Measurements from ENCODE around the gene PCSK4. TPM values are rescaled to one million over a fixed set of nuclear protein-coding genes. Genes with fewer than 3 reads are reported as not detected.

The PCSK4 gene
- total RNA-seq, 1 donor from 2014 or later = 0.53 TPM

DNA sequence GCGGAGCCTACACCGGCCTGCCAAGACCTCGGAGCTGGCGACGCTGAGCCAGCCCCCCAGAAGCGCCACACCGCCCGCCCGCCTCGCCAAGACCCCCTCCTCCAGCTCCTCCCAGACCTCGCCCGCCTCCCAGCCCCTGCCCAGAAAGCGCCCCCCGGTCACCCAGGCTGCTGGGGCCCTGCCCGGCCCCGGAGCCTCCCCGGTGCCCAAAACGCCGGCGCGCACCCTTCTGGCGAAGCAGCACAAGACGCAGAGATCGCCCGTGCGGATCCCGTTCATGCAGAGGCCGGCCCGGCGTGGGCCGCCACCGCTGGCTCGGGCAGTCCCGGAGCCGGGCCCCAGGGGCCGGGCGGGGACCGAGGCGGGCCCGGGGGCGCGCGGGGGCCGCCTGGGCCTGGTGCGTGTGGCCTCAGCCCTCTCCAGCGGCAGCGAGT is 21.3 kb downstream of the PCSK4 start:
- Histone ChIP-seq H3K4me3 (ENCODE audit: low read depth, low read length) (peak overlapping the region; percentile 30), H3K27me3 (ENCODE audit: control insufficient read depth, insufficient read depth, low read length) (peaks cover 10% of the 10 kb centered on the region)

DNA sequence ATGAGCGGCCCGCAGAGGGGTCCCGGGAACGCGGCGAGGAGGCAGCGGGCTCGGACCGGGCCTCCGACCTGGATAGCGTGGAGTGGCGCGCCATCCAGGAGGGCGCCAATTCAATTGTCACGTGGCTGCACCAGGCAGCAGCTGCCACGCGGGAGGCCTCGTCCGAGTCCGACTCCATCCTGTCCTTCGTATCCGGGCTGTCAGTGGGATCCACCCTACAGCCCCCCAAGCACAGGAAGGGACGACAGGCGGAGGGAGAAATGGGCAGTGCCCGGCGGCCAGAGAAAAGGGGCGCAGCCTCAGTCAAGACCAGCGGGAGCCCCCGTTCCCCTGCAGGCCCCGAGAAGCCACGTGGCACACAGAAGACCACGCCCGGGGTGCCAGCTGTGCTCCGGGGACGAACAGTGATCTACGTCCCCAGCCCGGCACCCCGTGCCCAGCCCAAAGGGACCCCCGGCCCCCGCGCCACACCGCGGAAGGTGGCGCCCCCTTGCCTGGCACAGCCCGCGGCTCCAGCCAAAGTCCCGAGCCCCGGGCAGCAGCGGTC is 21.8 kb downstream of the PCSK4 start:
- Histone ChIP-seq H3K4me3 (ENCODE audit: low read depth, low read length) (peak overlapping the region; percentile 30), H3K36me3 (ENCODE audit: control insufficient read depth, insufficient read depth, low read length) (no peaks in the 10 kb centered on the region), H3K27me3 (ENCODE audit: control insufficient read depth, insufficient read depth, low read length) (peaks cover 10% of the 10 kb centered on the region)
- FAIRE-seq (no peak), DNase-seq (ENCODE audit: low read depth) (no peak)
- TF ChIP-seq, protein P1, sequence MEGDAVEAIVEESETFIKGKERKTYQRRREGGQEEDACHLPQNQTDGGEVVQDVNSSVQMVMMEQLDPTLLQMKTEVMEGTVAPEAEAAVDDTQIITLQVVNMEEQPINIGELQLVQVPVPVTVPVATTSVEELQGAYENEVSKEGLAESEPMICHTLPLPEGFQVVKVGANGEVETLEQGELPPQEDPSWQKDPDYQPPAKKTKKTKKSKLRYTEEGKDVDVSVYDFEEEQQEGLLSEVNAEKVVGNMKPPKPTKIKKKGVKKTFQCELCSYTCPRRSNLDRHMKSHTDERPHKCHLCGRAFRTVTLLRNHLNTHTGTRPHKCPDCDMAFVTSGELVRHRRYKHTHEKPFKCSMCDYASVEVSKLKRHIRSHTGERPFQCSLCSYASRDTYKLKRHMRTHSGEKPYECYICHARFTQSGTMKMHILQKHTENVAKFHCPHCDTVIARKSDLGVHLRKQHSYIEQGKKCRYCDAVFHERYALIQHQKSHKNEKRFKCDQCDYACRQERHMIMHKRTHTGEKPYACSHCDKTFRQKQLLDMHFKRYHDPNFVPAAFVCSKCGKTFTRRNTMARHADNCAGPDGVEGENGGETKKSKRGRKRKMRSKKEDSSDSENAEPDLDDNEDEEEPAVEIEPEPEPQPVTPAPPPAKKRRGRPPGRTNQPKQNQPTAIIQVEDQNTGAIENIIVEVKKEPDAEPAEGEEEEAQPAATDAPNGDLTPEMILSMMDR (IDR thresholded peaks at IDR 0.05; ENCODE audit: insufficient read depth, low read length, severe bottlenecking) = no peak

More for the DNA sequence above, 21.3 kb downstream of the PCSK4 start:
- FAIRE-seq (no peak), DNase-seq (ENCODE audit: low read depth) (peak; percentile 27)
- TF ChIP-seq, protein P1 (IDR thresholded peaks at IDR 0.05; ENCODE audit: insufficient read depth, low read length, severe bottlenecking) = no peak
- no peaks in the 10 kb centered on the region for H3K36me3 ChIP-seq (ENCODE audit: control insufficient read depth, insufficient read depth, low read length)

DNA sequence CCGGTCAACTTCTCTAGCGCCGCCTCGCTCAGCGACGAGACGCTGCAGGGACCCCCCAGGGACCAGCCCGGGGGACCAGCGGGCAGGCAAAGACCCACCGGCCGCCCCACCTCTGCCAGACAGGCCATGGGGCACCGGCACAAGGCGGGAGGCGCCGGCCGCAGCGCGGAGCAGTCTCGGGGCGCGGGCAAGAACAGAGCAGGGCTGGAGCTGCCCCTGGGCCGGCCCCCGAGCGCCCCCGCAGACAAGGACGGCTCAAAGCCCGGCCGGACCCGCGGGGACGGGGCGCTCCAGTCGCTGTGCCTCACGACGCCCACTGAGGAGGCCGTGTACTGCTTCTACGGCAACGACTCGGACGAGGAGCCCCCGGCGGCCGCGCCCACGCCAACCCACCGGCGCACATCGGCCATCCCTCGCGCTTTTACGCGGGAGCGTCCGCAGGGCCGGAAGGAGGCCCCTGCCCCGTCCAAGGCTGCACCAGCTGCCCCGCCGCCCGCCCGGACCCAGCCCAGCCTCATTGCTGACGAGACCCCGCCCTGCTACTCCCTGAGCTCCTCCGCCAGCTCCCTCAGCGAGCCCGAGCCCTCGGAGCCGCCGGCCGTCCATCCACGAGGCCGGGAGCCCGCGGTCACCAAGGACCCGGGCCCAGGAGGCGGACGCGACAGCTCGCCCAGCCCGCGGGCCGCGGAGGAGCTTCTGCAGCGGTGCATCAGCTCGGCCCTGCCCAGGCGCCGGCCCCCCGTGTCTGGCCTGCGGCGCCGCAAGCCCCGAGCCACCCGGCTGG is 22.5 kb downstream of the PCSK4 start:
- TF ChIP-seq, protein P1 (IDR thresholded peaks at IDR 0.05; ENCODE audit: insufficient read depth, low read length, severe bottlenecking) = no peak
- no peak for FAIRE-seq
- DNase-seq (ENCODE audit: low read depth) = no peak
- peaks cover 10% of the 10 kb centered on the region for H3K27me3 ChIP-seq (ENCODE audit: control insufficient read depth, insufficient read depth, low read length)
- H3K36me3 ChIP-seq (ENCODE audit: control insufficient read depth, insufficient read depth, low read length) = no peaks in the 10 kb centered on the region
- peak overlapping the region; percentile 30 for H3K4me3 ChIP-seq (ENCODE audit: low read depth, low read length)

DNA sequence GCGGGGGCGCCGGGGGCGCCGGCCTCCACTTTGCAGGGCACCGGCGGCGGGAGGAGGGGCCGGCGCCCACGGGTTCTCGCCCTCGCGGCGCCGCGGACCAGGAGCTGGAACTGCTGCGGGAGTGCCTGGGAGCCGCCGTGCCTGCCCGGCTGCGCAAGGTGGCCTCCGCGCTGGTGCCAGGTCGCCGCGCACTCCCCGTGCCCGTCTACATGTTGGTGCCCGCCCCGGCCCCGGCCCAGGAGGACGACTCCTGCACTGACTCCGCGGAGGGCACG is 23.0 kb downstream of the PCSK4 start:
- DNase-seq (ENCODE audit: low read depth) = no peak
- H3K36me3 ChIP-seq (ENCODE audit: control insufficient read depth, insufficient read depth, low read length) = no peaks in the 10 kb centered on the region
- peaks cover 10% of the 10 kb centered on the region for H3K27me3 ChIP-seq (ENCODE audit: control insufficient read depth, insufficient read depth, low read length)
- FAIRE-seq = no peak
- TF ChIP-seq, protein P1 (IDR thresholded peaks at IDR 0.05; ENCODE audit: insufficient read depth, low read length, severe bottlenecking) = no peak
- H3K4me3 ChIP-seq (ENCODE audit: low read depth, low read length) = peak overlapping the region; percentile 30

DNA sequence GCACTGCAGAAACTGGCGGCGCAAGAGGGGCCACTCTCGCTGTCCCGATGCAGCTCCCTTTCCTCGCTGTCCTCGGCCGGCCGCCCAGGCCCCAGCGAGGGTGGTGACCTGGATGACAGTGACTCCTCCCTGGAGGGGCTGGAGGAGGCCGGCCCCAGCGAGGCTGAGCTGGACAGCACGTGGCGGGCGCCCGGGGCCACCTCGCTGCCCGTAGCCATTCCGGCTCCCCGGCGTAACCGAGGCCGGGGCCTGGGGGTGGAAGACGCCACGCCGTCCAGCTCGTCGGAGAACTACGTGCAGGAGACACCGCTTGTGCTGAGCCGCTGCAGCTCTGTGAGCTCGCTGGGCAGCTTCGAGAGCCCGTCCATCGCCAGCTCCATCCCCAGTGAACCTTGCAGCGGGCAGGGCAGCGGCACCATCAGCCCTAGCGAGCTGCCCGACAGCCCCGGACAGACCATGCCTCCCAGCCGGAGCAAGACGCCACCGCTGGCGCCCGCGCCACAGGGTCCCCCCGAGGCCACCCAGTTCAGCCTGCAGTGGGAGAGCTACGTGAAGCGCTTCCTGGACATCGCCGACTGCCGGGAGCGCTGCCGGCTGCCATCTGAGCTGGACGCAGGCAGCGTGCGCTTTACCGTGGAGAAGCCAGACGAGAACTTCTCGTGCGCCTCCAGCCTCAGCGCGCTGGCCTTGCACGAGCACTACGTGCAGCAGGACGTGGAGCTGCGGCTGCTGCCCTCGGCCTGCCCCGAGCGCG is 23.5 kb downstream of the PCSK4 start:
- DNase-seq (ENCODE audit: low read depth) (no peak), FAIRE-seq (no peak)
- Histone ChIP-seq H3K27me3 (ENCODE audit: control insufficient read depth, insufficient read depth, low read length) (peaks cover 10% of the 10 kb centered on the region), H3K4me3 (ENCODE audit: low read depth, low read length) (no peak overlapping the region), H3K36me3 (ENCODE audit: control insufficient read depth, insufficient read depth, low read length) (no peaks in the 10 kb centered on the region)
- TF ChIP-seq, protein P1 (IDR thresholded peaks at IDR 0.05; ENCODE audit: insufficient read depth, low read length, severe bottlenecking) = no peak

Measured in bronchial epithelial cell (primary cell).